HG03135 (cell line): Measurements from ENCODE around the gene PPARD.
"Not testable (repeated sequence)": the region's sequence is repeated elsewhere in the genome, so short reads cannot be mapped to it uniquely, and the experiment has no call there.

Experiments
- ATAC-seq: cut with Tn5 transposase; IDR thresholded peaks from one replicate; pipeline ENCODE4 v1.9.1; 2021; ENCODE audit warnings: mild to moderate bottlenecking, moderate library complexity; ENCODE audit not compliant: unreplicated experiment

The PPARD gene

DNA sequence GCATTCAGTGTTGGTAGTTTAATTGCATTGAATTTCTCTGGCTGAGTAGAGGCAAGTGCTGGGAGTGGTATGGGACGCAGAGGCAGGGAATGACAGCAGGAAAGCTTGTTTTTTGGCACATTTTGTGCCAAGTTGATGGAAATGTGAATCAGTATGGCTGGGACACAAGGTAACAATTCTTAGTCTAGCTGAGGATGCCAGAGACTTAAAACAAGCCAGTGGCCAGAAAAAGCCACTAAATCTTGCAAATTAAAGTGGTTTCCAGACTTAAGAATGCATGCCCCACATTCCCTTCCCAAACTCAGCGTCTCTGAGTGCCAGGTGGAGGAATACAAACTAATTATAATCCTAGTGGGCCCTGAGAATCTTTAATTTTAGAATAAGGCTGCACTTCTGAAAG lies 35.9 kb downstream of the PPARD start:
- no peak for ATAC-seq

DNA sequence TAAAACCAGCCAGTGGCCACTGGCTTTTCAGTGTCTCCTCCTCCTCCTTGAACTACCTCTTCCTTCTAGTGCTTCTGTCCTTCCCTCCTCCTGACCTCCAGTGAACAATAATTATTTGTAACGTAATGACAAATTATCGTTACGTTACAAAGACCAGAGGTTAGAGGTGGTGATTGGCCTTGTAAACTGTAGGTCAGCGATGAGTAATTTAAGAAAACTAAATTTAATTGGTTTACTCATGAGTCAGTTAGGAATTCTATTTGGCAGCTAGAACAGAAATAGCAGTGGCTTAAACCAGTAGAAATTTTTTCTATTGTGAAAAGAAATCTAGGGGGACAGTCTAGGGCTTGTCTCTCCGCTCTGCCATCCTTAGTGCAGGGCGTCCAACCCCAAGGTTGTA lies 38.8 kb downstream of the PPARD start:
- no peak for ATAC-seq

DNA sequence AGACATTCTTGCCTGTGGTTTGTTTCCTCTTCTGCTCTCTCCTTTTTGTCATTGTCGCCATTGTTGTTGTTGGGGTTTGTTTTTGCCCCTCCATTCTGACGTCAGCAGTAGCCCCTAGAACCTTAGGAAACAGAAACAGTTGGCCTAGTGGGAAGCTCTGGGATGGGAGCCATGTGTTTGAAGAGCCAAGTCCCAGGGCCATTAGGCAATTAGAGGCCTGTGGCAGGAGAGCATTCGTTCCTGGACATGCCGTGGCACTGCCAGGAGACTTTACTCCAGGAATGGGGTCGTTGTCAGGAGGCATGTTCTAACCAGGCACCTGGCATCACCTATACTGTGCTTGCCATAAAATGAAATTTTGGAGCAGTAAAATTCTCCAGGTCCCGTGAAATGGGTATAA lies 39.7 kb downstream of the PPARD start:
- no peak for ATAC-seq

- ATAC-seq, result no peak
Measured at GRCh38 chr6:35385457-35386202, 43.3 kb downstream of the PPARD start.

DNA sequence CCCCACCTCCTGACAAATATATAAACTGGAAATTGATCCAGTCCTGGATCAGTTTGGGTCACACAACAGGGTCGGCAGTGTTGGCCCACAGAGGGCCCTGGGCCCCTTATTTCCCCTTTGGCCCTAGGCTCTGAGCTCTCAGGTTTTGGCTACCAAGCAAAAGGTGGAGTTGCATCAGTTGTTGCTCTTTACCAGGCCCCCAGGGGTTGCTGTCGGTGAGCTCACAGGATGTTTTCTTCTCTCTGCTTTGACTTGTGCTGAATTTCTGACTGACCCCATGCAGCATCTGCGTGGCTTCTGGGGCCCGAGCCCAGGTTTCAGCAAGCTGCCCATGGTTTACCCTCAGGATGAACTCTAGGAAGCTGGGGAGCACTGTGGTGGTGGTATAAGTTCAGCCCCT lies 44.6 kb downstream of the PPARD start:
- no peak for ATAC-seq

DNA sequence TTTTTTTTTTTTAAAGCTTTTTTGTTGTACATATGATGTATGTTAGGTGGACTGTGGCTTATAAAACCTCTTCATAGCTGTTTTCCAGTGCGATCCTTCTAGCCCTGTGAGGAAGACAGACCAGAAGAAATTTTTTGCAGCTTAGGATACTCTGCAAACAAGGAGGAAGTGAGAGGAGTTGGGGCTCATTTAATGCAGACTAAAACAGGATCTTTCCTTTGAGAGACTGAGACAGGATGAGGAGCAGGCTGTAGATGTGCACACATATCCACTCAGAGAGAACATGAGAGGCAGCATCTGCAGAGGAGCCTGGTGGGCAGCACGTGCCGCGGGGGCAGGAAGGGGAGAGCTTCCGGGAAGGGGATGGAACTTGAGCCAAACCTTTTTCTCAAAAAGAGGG lies 45.7 kb downstream of the PPARD start:
- ATAC-seq, result no peak

GRCh38 chr6:35388772-35389352 lies 46.5 kb downstream of the PPARD start:
- ATAC-seq, result no peak

DNA sequence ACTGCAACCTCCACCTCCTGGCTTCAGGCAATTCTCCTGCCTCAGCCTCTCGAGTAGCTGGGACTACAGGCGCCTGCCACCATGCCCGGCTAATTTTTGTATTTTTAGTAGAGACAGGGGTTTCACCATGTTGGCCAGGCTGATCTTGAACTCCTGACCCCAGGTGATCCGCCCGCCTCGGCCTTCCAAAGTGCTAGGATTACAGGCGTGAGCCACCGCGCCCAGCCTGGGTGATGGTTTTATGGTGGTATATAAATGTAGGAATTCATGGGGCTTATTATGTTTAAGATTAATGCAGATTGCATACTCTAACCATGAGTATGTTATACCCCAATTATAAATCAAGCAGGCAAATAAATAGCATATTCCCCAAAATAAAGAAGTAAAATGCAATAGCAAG lies 47.0 kb downstream of the PPARD start:
- not testable (repeated sequence) for ATAC-seq

DNA sequence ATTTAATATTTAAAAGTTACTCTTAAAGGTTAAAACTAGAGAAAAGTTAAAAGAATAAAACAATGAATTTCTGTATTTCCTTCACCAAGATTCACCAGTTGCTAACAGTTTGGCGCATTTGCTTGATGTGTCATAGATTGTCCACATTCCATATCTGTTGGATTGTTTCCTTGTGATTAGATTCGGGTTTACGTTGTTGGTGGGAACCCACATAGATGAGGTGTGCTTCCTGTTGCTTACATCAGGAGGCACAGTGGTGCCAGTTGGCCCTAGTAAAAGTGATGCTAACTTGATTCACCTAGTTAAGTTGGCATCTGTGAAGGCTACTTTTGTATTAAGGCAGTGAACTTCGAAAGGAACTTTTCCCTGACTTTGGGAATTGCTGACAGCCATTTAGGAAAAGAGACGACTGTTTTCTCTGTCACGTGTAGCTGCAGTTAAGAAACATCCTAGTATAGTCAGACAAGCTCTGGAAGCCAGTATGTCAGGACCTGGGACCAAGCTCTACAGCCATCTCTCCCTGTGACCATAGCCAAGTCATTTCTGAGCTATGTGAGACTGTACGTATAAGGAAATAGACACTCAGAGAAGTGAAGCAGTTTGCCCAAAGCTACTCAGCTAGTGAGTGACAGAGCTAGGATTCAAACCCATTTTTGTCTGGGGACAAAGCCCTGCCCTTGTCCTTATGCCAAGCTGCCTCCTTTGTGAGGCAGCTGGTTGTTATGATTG lies 49.0 kb downstream of the PPARD start:
- no peak for ATAC-seq

DNA sequence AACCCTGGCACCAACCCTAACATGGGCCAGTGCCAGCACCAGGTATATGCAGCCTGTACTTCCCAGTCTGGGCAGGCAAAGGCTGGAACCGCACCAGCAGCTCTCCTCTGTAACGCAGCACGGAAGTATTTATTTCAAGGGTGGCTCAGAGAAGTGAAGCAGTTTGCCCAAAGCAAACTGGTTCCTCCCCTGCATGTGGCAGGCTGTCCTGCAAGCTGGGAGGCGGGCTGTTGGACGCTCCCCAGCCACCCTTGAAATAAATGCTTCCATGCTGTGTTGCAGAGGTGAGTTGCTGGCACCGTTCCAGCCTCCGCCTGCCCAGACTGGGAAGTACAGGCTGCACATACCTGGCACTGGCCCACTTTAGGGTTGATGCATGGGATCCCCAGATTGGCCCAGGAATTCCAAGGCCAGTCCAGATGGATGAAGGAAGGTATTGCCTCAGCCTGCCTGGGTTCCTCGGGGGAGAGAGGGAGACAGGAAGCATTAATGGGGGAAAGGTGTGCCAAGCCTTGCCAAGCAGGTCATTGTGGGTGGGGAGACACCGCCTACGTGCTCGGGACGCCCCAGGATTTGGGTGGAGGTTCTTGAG lies 49.8 kb downstream of the PPARD start:
- no peak for ATAC-seq

- ATAC-seq, result no peak
Measured at GRCh38 chr6:35392773-35393672, 50.7 kb downstream of the PPARD start.

GRCh38 chr6:35396991-35397390 lies 54.6 kb downstream of the PPARD start:
- ATAC-seq, result no peak

GRCh38 chr6:35397806-35398418 lies 55.6 kb downstream of the PPARD start:
- ATAC-seq, result no peak

DNA sequence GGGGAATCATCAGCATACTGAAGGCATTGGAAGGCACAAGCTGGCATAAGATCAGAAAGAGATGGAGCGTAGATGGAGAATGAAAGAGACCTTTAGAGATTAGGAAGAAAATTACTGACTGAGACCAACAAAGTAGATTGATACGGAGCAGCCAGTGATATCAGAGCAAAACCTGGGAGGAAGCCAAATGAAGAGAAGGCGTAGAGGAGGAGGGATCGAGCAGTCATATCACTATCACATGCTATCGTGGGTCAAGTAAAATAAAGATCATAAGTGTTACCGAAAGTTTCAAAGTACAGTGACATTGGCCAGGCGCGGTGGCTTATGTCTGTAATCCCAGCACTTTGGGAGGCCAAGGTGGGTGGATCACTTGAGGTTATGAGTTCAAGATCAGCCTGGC lies 56.2 kb downstream of the PPARD start:
- no peak for ATAC-seq

GRCh38 chr6:35400111-35400510 lies 57.8 kb downstream of the PPARD start:
- ATAC-seq, result no peak

- ATAC-seq, result no peak
Measured at GRCh38 chr6:35400901-35401311, 58.5 kb downstream of the PPARD start.

GRCh38 chr6:35401514-35401913 lies 59.2 kb downstream of the PPARD start:
- no peak for ATAC-seq

DNA sequence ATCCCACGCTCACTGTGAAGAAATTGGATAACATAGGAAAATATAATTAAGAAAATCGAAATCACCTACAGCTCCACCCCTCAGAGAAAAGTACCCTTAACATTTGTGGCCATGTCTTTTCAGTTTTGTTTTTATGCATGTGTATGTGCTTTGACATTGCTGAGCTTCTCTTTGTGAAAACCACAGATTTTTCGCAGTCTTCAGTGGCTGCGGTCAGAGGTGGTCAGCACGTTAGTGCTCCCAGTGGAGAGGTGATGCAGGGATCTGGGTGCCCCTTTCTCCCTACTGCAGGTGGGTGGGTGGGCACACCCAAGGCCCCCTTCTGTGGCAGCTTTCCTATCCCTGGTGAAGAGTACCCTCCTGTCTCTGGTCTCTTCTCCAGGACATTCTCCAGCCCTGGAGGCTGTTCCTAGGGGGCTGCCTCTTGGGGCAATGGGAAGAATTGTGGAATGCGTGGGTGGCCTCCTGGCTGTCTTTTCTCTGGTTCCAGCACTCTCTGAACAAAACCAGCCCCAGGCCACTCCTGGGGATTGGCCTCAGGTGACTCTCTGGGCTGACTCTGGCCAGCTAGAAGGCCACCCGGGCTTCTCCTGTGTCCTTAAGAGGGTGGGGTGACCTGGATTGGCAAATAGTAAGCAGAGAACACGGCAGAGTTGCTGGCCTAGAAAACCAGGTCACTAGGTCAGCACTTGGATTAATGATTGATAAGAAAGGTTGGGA lies 59.9 kb downstream of the PPARD start:
- no peak for ATAC-seq

- ATAC-seq, result no peak
Measured at GRCh38 chr6:35402856-35403191, 60.5 kb downstream of the PPARD start.
